NCI-H2171 treated with DMSO at 0.1 percent for 48 hours (cell line): ENCODE results near the gene TBL1Y.
"Not testable (repeated sequence)": the region's sequence is repeated elsewhere in the genome, so short reads cannot be mapped to it uniquely, and the experiment has no call there.

Experiments used
- DNase-seq: peaks from one replicate; lab custom pipeline; 2025; lab: John Stamatoyannopoulos, UW

Gene TBL1Y

GRCh38 chrY:7080548-7080947 lies 170.1 kb downstream of the TBL1Y start:
- not testable (repeated sequence) for DNase-seq

GRCh38 chrY:7085606-7086005 lies 175.1 kb downstream of the TBL1Y start:
- peak; percentile 39 for DNase-seq

- DNase-seq = peak; percentile 5
Observed at GRCh38 chrY:7092836-7093235, 182.3 kb downstream of the TBL1Y start.

GRCh38 chrY:7094365-7094764 lies 183.9 kb downstream of the TBL1Y start:
- no peak for DNase-seq

- DNase-seq = no peak
Observed at GRCh38 chrY:7097021-7097420, 186.5 kb downstream of the TBL1Y start.

GRCh38 chrY:7099742-7100141 lies 189.2 kb downstream of the TBL1Y start:
- DNase-seq = no peak

- DNase-seq = no peak
Observed at GRCh38 chrY:7102680-7103079, 192.2 kb downstream of the TBL1Y start.

GRCh38 chrY:7107179-7107578 lies 196.7 kb downstream of the TBL1Y start:
- no peak for DNase-seq

GRCh38 chrY:7110086-7110485 lies 199.6 kb downstream of the TBL1Y start:
- no peak for DNase-seq

- DNase-seq = no peak
Observed at GRCh38 chrY:7115871-7116270, 205.4 kb downstream of the TBL1Y start.

- DNase-seq = no peak
Observed at GRCh38 chrY:7122202-7122601, 211.7 kb downstream of the TBL1Y start.

GRCh38 chrY:7125136-7126056 lies 214.9 kb downstream of the TBL1Y start:
- peak; percentile 71 for DNase-seq

GRCh38 chrY:7128211-7128610 lies 217.7 kb downstream of the TBL1Y start:
- DNase-seq = no peak
